GM19397 (cell line): Measurements from ENCODE around the gene LRP1-AS.

Experiments used
- ATAC-seq: cut with Tn5 transposase; IDR thresholded peaks from one replicate; pipeline ENCODE4 v1.9.1; 2021; ENCODE audit warnings: mild to moderate bottlenecking, moderate library complexity; ENCODE audit not compliant: unreplicated experiment

The LRP1-AS gene

GRCh38 chr12:57160741-57161140, 13.3 kb upstream of the LRP1-AS start:
- ATAC-seq = no peak

- no peak for ATAC-seq
Observed at GRCh38 chr12:57160040-57160439, 12.6 kb upstream of the LRP1-AS start.

- no peak for ATAC-seq
Observed at GRCh38 chr12:57159311-57159710, 11.9 kb upstream of the LRP1-AS start.

DNA sequence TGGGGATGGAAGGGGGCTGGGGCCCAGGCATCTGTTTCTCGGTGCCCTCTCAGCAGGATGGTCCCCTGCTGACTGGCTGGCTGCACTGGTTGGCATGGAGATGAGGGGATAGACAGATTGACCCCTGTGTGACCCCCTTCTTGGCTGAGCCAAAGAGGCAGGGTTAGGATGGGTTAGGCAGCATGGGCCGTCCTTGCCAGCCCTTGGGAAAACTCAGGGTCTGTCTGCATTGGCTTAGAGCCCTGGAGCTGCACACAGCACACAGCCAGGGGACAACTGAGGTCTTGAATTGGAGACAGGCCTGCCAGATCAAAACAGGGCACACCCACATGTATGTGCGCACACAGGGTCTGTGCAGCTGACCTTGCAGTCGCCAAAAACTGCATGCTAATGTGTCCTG, 11.2 kb upstream of the LRP1-AS start:
- no peak for ATAC-seq

GRCh38 chr12:57158186-57158585, 10.8 kb upstream of the LRP1-AS start:
- ATAC-seq = no peak

DNA sequence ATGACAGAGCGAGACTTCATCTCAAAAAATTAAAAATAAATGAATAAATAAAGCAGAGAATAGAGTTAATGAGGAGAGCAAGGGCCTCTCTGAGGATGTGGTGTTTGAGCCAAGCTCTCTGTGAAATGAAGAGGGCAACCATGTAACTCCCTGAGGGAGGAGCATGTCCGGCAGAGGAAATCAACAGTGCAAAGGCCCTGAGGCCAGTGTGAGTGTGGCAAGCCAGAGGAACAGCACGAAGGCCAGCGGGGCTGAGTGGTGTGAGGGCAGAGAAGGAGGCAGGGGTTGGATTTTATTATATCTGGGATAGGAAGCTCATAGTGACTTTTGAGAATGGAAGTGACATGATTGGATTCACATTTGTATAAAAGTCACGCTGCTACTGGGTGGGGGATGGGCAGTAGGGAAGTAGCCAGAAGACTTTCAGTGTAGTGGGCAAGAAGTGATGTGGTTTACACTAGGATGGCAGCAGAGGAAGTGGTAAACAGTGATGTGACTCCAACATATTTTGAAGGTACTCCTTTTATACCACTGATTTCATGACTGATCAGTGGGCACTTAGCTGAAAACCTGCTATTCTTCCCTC, 10.3 kb upstream of the LRP1-AS start:
- no peak for ATAC-seq

GRCh38 chr12:57156701-57157403, 9.4 kb upstream of the LRP1-AS start:
- no peak for ATAC-seq

GRCh38 chr12:57154804-57155434, 7.5 kb upstream of the LRP1-AS start:
- no peak for ATAC-seq

DNA sequence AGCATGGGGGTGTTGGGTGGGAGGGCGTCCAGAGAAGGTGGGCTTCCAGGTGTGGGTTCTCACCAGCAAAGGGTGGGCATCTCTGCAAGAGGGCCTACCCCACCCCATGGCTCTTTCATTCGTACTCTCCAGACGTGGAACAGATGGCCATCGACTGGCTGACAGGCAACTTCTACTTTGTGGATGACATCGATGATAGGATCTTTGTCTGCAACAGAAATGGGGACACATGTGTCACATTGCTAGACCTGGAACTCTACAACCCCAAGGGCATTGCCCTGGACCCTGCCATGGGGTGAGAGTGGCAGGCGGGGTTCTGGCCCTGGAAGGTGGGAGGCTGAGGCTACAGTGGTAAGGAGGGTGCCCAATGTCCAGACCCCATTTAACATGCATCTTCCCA, 6.7 kb upstream of the LRP1-AS start:
- ATAC-seq = no peak

GRCh38 chr12:57153415-57153997, 6.1 kb upstream of the LRP1-AS start:
- ATAC-seq = no peak

DNA sequence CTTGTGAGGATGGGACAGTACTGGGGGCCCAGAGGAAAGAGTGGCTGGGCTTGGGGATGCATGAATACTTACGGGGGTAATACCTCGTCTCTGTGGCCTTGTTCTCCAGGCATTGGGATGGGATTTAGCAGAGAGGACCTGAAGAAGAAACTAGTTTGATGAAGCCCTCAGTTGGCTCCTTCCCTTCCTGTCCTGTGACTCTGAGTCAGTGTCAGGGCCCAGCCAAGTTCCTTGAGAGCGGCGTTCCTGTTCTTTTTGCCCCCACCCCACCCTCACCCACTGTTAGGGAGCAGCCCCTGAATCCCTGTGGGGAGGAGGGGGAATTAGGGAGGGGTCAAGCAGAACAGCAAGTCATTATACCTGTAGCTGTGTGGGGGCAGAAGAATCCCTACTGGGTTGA, 5.2 kb upstream of the LRP1-AS start:
- no peak for ATAC-seq

DNA sequence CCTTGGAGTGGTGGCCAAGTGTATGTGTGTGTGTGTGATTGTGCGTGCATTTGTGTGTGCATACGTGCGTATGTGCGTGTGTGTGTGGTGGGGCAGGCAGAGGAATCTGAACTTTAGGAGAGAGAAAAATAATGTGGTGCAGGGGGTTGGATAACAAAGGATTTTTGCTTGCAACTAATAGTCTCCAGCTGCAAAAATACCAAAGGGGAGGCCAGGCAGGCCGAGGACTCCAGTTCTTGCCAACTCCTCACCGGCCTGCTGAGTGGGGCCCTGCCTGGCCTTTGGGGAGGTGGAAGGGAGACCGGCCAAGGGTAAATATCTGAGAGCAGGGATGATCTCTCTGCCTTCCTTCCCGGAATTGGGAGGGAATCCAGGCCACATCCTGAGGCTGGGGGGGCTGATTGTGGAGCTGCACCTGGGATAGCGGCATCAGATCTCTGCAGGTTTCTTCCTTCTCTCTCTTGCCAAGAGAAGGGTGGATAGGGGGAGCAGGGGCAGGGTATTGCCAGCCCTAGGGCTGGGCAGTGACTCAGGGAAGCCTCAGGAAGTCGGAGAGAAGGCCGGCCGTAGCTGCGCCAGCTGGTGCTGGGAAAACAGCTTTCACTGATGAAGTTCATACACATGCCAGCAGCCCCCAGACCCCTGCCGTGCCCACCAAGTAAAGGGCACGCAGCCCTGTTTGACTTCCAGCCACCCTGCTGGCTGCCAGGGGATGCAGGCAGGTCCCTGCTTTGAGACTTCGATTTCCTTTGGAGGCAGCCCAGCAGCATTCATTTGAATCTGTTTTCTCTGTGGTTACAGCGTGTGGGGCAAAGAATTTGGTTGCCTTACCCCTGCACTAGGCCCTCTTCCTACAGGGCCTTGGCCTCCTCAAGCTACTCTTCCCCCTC, 4.6 kb upstream of the LRP1-AS start:
- no peak for ATAC-seq

DNA sequence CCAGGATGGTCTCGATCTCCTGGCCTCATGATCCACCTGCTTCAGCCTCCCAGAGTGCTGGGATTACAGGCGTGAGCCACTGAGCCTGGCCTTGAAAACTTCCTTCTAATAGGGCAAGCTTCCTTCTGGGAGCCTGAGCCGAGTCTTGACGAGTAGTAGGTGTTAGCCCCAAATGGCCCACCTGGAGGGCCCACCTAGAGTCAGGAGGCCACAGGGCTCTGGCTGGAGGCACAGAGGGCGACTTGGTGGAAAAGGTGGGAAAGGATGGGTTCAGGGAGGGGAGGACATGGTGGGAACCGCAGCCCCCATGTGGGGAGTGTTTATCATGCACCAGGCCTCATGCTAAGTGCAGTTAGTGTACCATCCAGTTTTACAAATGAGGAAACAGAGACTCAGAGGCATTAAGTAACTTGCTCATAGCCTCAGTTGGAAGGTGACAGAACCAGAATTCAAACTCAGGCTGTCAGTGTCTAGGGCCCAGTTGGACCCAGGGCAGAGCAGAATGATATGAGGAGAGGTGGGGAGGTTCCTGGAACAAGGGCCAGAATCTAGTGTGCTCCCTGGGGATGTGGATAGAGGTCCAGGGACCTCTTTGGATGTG, 3.1 kb upstream of the LRP1-AS start:
- ATAC-seq = no peak

DNA sequence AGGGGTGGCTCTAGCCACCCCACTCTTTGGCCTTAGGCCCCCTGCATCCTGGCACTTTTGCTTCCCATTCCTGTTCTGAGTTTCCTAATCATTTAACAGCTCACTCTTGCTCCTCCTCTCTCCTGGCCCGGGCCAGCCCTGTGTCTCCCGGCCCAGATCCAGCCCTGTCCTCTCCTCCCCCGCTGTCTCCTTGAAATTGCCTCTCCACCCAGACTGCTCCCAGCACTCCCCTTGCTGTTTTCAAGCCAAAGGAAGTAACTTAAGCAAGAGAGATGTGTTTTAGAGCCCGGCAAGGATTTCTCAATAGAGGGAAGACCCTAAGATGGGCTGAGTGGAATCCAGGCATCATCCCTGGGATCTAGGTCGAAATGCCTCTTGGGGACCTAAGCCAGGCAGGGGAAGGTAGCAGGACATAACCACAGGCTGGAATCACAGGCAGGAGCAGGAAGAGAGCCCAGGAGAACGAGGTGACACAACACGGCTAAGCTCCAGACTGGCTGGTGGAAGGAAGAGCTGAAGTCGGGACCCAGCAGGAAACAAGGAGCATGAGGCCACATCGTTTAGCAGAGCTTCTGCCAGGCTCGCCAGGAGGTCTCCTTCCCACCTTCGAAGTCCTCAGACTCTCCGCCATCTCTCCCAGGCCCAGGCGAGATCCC, 2.0 kb upstream of the LRP1-AS start:
- ATAC-seq = no peak

DNA sequence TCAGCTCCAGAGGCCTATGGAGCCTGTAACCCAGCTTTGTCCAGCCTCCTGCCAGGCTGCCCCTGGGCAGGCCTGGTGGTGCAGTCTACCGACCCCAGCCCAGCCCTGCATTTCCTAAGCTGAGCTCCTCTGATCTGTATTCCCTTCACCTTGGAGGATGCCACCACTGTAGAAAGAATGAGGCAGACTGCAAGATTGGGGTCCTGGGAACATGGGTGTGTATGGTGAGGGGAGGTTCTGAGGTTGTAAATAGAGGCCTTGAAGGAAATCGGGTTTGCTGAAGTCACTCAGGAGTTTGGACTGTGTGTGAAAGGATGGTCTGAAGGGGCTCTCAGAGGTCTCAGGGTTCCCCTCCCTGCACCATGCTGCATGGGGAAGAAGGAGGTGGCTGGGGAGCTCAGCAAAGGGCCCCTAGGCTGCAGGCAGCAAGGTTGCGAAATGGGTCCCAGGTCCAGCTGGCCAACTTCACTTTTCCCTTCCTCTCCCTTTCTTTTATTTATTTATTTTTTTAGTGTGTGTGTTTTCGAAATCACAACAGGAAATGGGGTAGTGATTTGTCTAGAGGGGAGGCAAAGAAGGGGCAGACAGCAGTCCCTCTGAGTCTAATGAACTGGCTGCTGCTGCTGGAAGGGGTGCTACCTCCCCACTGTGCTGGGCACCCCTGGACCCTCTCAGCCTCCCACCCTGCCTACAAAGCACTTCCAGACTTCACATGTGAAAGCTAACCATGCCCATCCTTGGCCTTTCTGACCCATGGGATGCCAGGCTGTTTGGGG, 1.2 kb upstream of the LRP1-AS start:
- no peak for ATAC-seq

GRCh38 chr12:57146092-57146491, 1.3 kb downstream of the LRP1-AS start:
- ATAC-seq = no peak

DNA sequence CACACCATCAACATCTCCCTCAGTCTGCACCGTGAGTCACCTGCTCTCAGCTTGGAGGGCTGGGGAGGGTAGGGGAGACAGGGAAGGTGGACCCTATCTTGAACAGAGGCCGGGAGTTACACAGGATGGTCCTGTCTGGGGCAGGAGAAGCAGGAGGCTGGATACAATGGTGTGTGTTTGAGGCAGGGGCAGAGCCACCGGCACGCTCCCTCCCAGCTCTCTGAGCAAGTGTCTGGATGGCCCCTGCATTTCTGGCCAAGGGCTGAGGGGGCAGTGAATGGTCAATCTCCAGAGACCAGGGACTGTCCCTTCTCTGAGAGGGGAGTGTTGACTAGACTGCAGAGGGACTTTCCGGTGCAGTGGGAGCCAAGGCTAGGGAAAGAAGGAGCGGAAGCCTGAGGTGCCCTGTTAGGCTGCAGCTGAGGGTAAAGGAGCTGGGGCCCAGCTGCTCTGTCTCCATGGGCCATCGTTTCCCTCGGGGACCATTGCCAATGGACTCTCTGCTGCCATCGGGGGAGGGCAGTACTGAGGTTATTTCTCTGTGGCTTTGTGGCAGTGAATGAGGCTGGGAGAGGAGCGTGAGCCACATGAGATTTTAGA, 1.9 kb downstream of the LRP1-AS start:
- no peak for ATAC-seq

- ATAC-seq = no peak
Observed at GRCh38 chr12:57143454-57143853, 4.0 kb downstream of the LRP1-AS start.

DNA sequence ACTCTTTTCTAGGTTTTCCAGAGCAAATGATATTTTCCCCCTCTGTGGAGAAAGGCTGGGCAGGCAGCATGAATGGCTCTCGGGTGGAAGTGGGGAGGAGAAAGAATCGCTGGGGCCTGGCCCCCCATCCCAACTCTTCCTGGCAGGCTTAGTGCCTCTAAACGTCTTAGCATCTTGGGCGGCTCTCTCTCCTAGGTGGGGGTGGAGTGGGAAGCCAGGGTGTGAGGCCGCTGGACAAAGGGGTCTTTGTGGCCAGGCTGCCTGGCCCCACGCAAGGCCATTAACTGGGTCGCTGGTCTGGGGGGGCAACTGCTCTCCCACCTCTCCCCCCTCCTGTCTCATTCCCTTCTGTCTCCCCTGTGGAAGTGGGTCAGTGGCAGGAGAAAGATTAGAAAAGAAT, 4.7 kb downstream of the LRP1-AS start:
- ATAC-seq = no peak
